K562 (cell line): ENCODE measurements around the gene BCAM. TPM values are rescaled to one million over a fixed set of nuclear protein-coding genes. Genes with fewer than 3 reads are reported as not detected.

Experiments
- ATAC-seq: fragments of 200-7000 bp; cut with Tn5 transposase; 3 replicates; pipeline ENCODE4 v1.9.1; 2020; ENCODE audit warnings: moderate library complexity
- BruUV-seq: library from RNA; stranded (reverse); fragments of 400-500 nt; replicated peaks from 2 replicates; lab custom pipeline; 2021; lab: Mats Ljungman, UMichigan
- CTCF ChIA-PET: fragments of 300-600 bp; formaldehyde crosslinking; extraction: SDS; loops from one replicate; lab custom pipeline; 2021; ENCODE audit warnings: low intra/inter-chr PET ratio; lab: Yijun Ruan, JAX
- POLR2A ChIA-PET: fragments of 300-600, 350-650 bp; sonication (Branson Sonifier 250); formaldehyde crosslinking; extraction: SDS; loops from one replicate; lab custom pipeline; 2021; ENCODE audit warnings: antibody characterized with exemption, inconsistent platforms; lab: Yijun Ruan, JAX
- DNase-seq, 4 experiments: peaks; one replicate each; pipeline versions ENCODE4 v3.0.0 to v3.0.0-alpha.2; 2011 to 2018; ENCODE audit warnings: low spot score in 3 of 4, mixed read lengths in 3 of 4; ENCODE audit errors: extremely low read depth in 1 of 4
- FAIRE-seq: peaks from 2 replicates; lab custom pipeline; 2011; peaks lifted over from hg19 to GRCh38; lab: Jason Lieb, UNC
- H2AFZ ChIP-seq: 2 replicates; pipeline ENCODE4 v1.6.0; 2011; ENCODE audit warnings: low read depth, low read length, control low read depth, inconsistent platforms
- H3K27ac ChIP-seq: fragments of 200-600 bp; 3 replicates; pipeline ENCODE4 v1.8.0; 2011; ENCODE audit warnings: low read depth, mild to moderate bottlenecking, control low read depth, inconsistent platforms, low read length, moderate library complexity, mixed read lengths; ENCODE audit errors: extremely low read depth
- H3K27me3 ChIP-seq, 2 experiments: fragments of 300-600 bp in 1 of 2; 2 replicates in 1 of 2; 3 replicates in 1 of 2; pipeline versions ENCODE4 v1.6.0 to v1.8.0; 2011; ENCODE audit warnings: inconsistent platforms in 2 of 2, low read length in 2 of 2, mild to moderate bottlenecking in 1 of 2, mixed read lengths in 1 of 2, moderate library complexity in 1 of 2; ENCODE audit not compliant: control insufficient read depth in 2 of 2, insufficient read depth in 2 of 2
- H3K36me3 ChIP-seq: fragments of 300-600 bp; 3 replicates; pipeline ENCODE4 v1.8.0; 2011; ENCODE audit warnings: mild to moderate bottlenecking, low read length, inconsistent platforms; ENCODE audit not compliant: control insufficient read depth, insufficient read depth
- H3K4me1 ChIP-seq, 2 experiments: fragments of 200-600 bp in 1 of 2; replicated peaks in 1 of 2; 2 replicates in 1 of 2; 3 replicates in 1 of 2; pipeline versions ENCODE4 v1.5.1 to v1.8.0; 2011; ENCODE audit warnings: inconsistent platforms in 2 of 2, low read length in 2 of 2, mild to moderate bottlenecking in 1 of 2, mixed read lengths in 1 of 2, moderate library complexity in 1 of 2; ENCODE audit not compliant: control insufficient read depth in 2 of 2, insufficient read depth in 2 of 2
- H3K4me2 ChIP-seq: 2 replicates; pipeline ENCODE4 v1.6.1; 2011; ENCODE audit warnings: low read length, control low read depth, inconsistent platforms, mixed read lengths; ENCODE audit not compliant: insufficient read depth
- H3K4me3 ChIP-seq: fragments of 200-600 bp; sonication (generic), shearing (Covaris generic); 2 replicates; pipeline ENCODE4 v1.5.1; 2016; ENCODE audit warnings: control low read depth, inconsistent platforms
- H3K79me2 ChIP-seq: fragments of 200-600 bp; 3 replicates; pipeline ENCODE4 v1.8.0; 2011; ENCODE audit warnings: low read length, inconsistent platforms; ENCODE audit not compliant: control insufficient read depth, insufficient read depth
- H3K9ac ChIP-seq, 2 experiments: 2 replicates each; pipeline versions ENCODE4 v1.6.0 to v1.6.1; 2011; ENCODE audit warnings: low read depth in 2 of 2, low read length in 2 of 2, control low read depth in 1 of 2, inconsistent platforms in 1 of 2, mild to moderate bottlenecking in 1 of 2, mixed read lengths in 1 of 2; ENCODE audit not compliant: insufficient read depth in 1 of 2
- H3K9me1 ChIP-seq: one replicate; pipeline ENCODE4 v1.6.0; 2011; ENCODE audit warnings: inconsistent platforms, mild to moderate bottlenecking, low read length, moderate library complexity; ENCODE audit not compliant: control insufficient read depth, insufficient read depth
- H3K9me3 ChIP-seq: replicated peaks from 2 replicates; pipeline ENCODE4 v1.5.1; 2011; ENCODE audit warnings: low read depth, low read length, inconsistent platforms; ENCODE audit not compliant: control insufficient read depth, insufficient read depth
- H4K20me1 ChIP-seq: replicated peaks from 2 replicates; pipeline ENCODE4 v1.6.1; 2011; ENCODE audit warnings: low read length, inconsistent platforms, mixed read lengths; ENCODE audit not compliant: control insufficient read depth, insufficient read depth
- CTCF ChIP-seq, 3 experiments: IDR thresholded peaks in 2 of 3; conservative IDR thresholded peaks in 1 of 3; 2 replicates each; pipeline ENCODE4 v1.5.1; 2011 to 2012; ENCODE audit warnings: low read length in 3 of 3, mild to moderate bottlenecking in 3 of 3, control low read depth in 2 of 3, improper control_type of control experiment in 1 of 3, inconsistent platforms in 1 of 3, low read depth in 1 of 3, mixed read lengths in 1 of 3, moderate library complexity in 1 of 3; ENCODE audit not compliant: insufficient read depth in 2 of 3
- EGR1 ChIP-seq: fragments of 450-650 bp; conservative IDR thresholded peaks from 2 replicates; pipeline ENCODE4 v1.6.1; 2017; ENCODE audit warnings: mild to moderate bottlenecking
- EP300 ChIP-seq: IDR thresholded peaks from 2 replicates; pipeline ENCODE4 v1.6.1; 2012; ENCODE audit warnings: low read length, improper control_type of control experiment
- HMG20B ChIP-seq: fragments of 250-450 bp; sonication (Bioruptor Pico); IDR thresholded peaks from 2 replicates; pipeline ENCODE4 v1.5.0; 2021; ENCODE audit warnings: mild to moderate bottlenecking
- POLR3G ChIP-seq: IDR thresholded peaks from 2 replicates; pipeline ENCODE4 v1.6.1; 2011; ENCODE audit not compliant: insufficient read length, insufficient replicate concordance; ENCODE audit errors: extremely low read depth
- ZNF561 ChIP-seq: fragments of 450-650 bp; formaldehyde crosslinking; conservative IDR thresholded peaks from 2 replicates; pipeline ENCODE4 v1.4.0; 2020; ENCODE audit warnings: mild to moderate bottlenecking, moderate library complexity
- WGBS: fragments of 100-300 bp; shearing (Covaris generic); methylation state at CpG from one replicate; pipeline ENCODE4 v1.1.6; 2016; ENCODE audit warnings: low coverage, mixed read lengths; ENCODE audit not compliant: insufficient coverage; ENCODE audit errors: missing lambda C conversion rate; 5-methylcytosine and 5-hydroxymethylcytosine counted together
- in situ Hi-C: fragments of 300-500 bp; cut with MboI; formaldehyde crosslinking; loops from 4 replicates; pipeline ENCODE4 v1.15.0; 2018; ENCODE audit warnings: inconsistent platforms, mixed read lengths
- intact Hi-C: fragments of 100-400 bp; cut with micrococcal nuclease; formaldehyde crosslinking; loops from 2 replicates; pipeline ENCODE4 v1.14.2; 2022
- polyA plus RNA-seq, 8 experiments: library from polyadenylated mRNA; depleted of rRNA in 4 of 8; stranded (reverse) in 5 of 8; unstranded in 3 of 8; fragments of >200 nt; fragmentation: Nextera tagmentation in 2 of 8; fragmentation: Illumina TruSeq in 1 of 8; extraction: Ambion mirVana in 2 of 8; extraction: Trizol in 1 of 8; gene quantifications; 2 replicates each; pipeline versions ENCODE4 v1.2.1 to v1.2.3, GENCODE V29; 2011 to 2014; ENCODE audit warnings: inconsistent platforms in 1 of 8, missing spikeins in 1 of 8
- total RNA-seq, 7 experiments: library from RNA; depleted of rRNA in 6 of 7; stranded (reverse); fragments of >200 nt in 6 of 7; fragmentation: Illumina TruSeq in 2 of 7; extraction: Trizol in 2 of 7; gene quantifications; 2 replicates each; pipeline versions ENCODE4 v1.2.1 to v1.2.3, GENCODE V29; 2011 to 2021; ENCODE audit warnings: low replicate concordance in 1 of 7
- TF ChIP-seq, protein P1 (sequence below): fragments of 450-650 bp; formaldehyde crosslinking; IDR thresholded peaks from 2 replicates; pipeline ENCODE4 v1.4.0; 2020; ENCODE audit warnings: mild to moderate bottlenecking, moderate library complexity

Gene BCAM
- total and polyA plus RNA-seq, 9 of the 15 experiments (the other 6 are each of a cell fraction or from before 2014, with no cell fraction given) = 0.07 to 1.3 (median 0.33) TPM; not detected in 2

DNA sequence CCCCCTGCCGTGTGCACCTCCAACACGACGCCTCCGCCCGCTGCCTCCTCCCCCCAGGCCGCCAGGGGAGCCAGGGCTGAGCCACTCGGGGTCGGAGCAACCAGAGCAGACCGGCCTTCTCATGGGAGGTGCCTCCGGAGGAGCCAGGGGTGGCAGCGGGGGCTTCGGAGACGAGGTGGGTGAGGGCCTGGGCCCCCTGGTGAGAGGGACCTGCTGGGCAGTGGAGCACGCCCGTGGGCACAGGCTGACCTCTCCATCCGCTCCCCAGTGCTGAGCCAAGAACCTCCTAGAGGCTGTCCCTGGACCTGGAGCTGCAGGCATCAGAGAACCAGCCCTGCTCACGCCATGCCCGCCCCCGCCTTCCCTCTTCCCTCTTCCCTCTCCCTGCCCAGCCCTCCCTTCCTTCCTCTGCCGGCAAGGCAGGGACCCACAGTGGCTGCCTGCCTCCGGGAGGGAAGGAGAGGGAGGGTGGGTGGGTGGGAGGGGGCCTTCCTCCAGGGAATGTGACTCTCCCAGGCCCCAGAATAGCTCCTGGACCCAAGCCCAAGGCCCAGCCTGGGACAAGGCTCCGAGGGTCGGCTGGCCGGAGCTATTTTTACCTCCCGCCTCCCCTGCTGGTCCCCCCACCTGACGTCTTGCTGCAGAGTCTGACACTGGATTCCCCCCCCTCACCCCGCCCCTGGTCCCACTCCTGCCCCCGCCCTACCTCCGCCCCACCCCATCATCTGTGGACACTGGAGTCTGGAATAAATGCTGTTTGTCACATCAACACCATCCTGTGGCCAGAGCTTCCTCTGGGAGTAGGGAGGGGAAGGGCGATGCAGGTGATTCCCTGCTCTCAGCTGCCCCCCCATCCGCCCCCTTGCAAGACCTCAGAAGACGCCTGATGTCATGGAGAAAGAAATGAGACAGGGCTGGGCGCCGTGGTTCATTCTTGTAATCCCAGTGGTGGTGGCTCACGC is 12.0 kb downstream of the BCAM start:
- H3K36me3 ChIP-seq = no peaks in the 10 kb centered on the region
- no peaks in the 10 kb centered on the region for H3K9me1 ChIP-seq
- no peaks in the 10 kb centered on the region for H3K9me3 ChIP-seq
- TF ChIP-seq EGR1 (peak; percentile 64), EP300 (no peak), ZNF561 (no peak), HMG20B (CRISPR knock-in tag) (no peak), POLR3G (no peak), CTCF (IDR thresholded peaks at IDR 0.05 in 2 of 3, conservative IDR thresholded peaks at IDR 0.05 in 1 of 3; ENCODE audit: insufficient read depth in 2 of 3, low read depth in 1 of 3, low read length in 3 of 3) (0 out of 6 replicates have a peak, but pooled peaks of 1 of the 3 experiments have one; percentile 6)
- TF ChIP-seq, protein P1, sequence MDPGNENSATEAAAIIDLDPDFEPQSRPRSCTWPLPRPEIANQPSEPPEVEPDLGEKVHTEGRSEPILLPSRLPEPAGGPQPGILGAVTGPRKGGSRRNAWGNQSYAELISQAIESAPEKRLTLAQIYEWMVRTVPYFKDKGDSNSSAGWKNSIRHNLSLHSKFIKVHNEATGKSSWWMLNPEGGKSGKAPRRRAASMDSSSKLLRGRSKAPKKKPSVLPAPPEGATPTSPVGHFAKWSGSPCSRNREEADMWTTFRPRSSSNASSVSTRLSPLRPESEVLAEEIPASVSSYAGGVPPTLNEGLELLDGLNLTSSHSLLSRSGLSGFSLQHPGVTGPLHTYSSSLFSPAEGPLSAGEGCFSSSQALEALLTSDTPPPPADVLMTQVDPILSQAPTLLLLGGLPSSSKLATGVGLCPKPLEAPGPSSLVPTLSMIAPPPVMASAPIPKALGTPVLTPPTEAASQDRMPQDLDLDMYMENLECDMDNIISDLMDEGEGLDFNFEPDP = no peak
- TF ChIP-seq, all 486 proteins: peak for 2
- intact Hi-C loops (no loop called here), in situ Hi-C loops (no loop called here)
- POLR2A ChIA-PET = interaction anchor here (1.3 to 1.8 kb wide), 2 partner anchors 10 to 12 kb away, joined by 5 to 7 read pairs; no protein-coding TSS in a partner anchor
- Histone ChIP-seq H3K79me2 (no peaks in the 10 kb centered on the region), H3K9ac (no peak overlapping the region), H3K27ac (no peak overlapping the region), H3K4me1 (peaks cover 0 to 20% of the 10 kb centered on the region in 2 experiments; a peak in 2 of 5 replicates), H3K4me3 (no peak overlapping the region), H2AFZ (no peak overlapping the region), H3K27me3 (peaks cover 35 to 54% of the 10 kb centered on the region in 2 experiments; a peak in 4 of 5 replicates), H3K4me2 (no peak overlapping the region), H4K20me1 (no peaks in the 10 kb centered on the region; the same call in 1 of the 2 replicates)
- no peak for FAIRE-seq
- CTCF ChIA-PET = no interaction called here
- DNase-seq = peak in 3 of 4 experiments; percentile 12 to 32 (median 32)
- 13% methylated on average over 19 of the region's 35 CpGs for WGBS
- peak; percentile 60 for ATAC-seq
- BruUV-seq = no TSS peak
